Ureter (tissue), 1 donor: ENCODE measurements around the gene E2F2. TPM values are rescaled to one million over a fixed set of nuclear protein-coding genes. Genes with fewer than 3 reads are reported as not detected.

Source experiments
- DNase-seq: peaks from one replicate; pipeline ENCODE4 v3.0.0-alpha.2; 2020; ENCODE audit warnings: low spot score
- total RNA-seq: library from RNA; stranded (reverse); gene quantifications from one replicate; pipeline ENCODE4 v1.2.4, GENCODE V29; 2023
- donor health status: DM: yes; HTN: yes; CAD: no.

Gene E2F2
- total RNA-seq, result 0.52 TPM

- peak; percentile 85 for DNase-seq
These were observed at the start of gene E2F2 for GRCh38 chr1:23530747-23531561. Gene E2F2, minus strand, starts transcription at chr1:23531233. Its CDS starts 440 bp downstream, at chr1:23530793.

- no peak for DNase-seq
These were observed 47.9 kb upstream of the E2F2 start for GRCh38 chr1:23578997-23579363.

- no peak for DNase-seq
These were observed 47.4 kb upstream of the E2F2 start for GRCh38 chr1:23578311-23578996.

- no peak for DNase-seq
These were observed 46.3 kb upstream of the E2F2 start for GRCh38 chr1:23577056-23578004.

GRCh38 chr1:23576338-23577055, 45.5 kb upstream of the E2F2 start:
- DNase-seq, result no peak

- no peak for DNase-seq
These were observed 44.3 kb upstream of the E2F2 start for GRCh38 chr1:23575226-23575810.

GRCh38 chr1:23574265-23574754, 43.3 kb upstream of the E2F2 start:
- no peak for DNase-seq

GRCh38 chr1:23573574-23574182, 42.6 kb upstream of the E2F2 start:
- DNase-seq, result no peak

GRCh38 chr1:23571465-23571864, 40.4 kb upstream of the E2F2 start:
- DNase-seq, result no peak

- DNase-seq, result no peak
These were observed 39.1 kb upstream of the E2F2 start for GRCh38 chr1:23570001-23570691.

GRCh38 chr1:23568608-23569383, 37.8 kb upstream of the E2F2 start:
- no peak for DNase-seq

- DNase-seq, result no peak
These were observed 37.1 kb upstream of the E2F2 start for GRCh38 chr1:23567996-23568607.

- DNase-seq, result no peak
These were observed 36.6 kb upstream of the E2F2 start for GRCh38 chr1:23567629-23567995.

- no peak for DNase-seq
These were observed 35.3 kb upstream of the E2F2 start for GRCh38 chr1:23566304-23566703.

GRCh38 chr1:23565776-23566175, 34.7 kb upstream of the E2F2 start:
- DNase-seq, result no peak

GRCh38 chr1:23564529-23565122, 33.6 kb upstream of the E2F2 start:
- no peak for DNase-seq

- no peak for DNase-seq
These were observed 32.8 kb upstream of the E2F2 start for GRCh38 chr1:23563755-23564374.

GRCh38 chr1:23563003-23563402, 32.0 kb upstream of the E2F2 start:
- DNase-seq, result no peak
